Activated CD4-positive, alpha-beta T cell treated with anti-CD3 and anti-CD28 coated beads, Interleukin-2, amount 10 ng/mL, durations not matched to agents 24 days and 14 days (primary cell): Measurements from ENCODE around the gene GPR152. TPM values are rescaled to one million over a fixed set of nuclear protein-coding genes. Genes with fewer than 3 reads are reported as not detected.
A peak's percentile ranks its signal among the peaks of the same experiment; 100 is the strongest.
"Not testable (repeated sequence)": the region's sequence is repeated elsewhere in the genome, so short reads cannot be mapped to it uniquely, and the experiment has no call there.

Experiments used
- DNase-seq: peaks from one replicate; pipeline ENCODE4 v3.0.0; 2022
- H3K27ac Mint-ChIP-seq: one replicate; pipeline ENCODE4 v1.8.0; 2022; ENCODE audit warnings: mild to moderate bottlenecking, mixed read lengths
- H3K27me3 Mint-ChIP-seq: one replicate; pipeline ENCODE4 v1.8.0; 2022; ENCODE audit warnings: mixed read lengths
- H3K36me3 Mint-ChIP-seq: one replicate; pipeline ENCODE4 v1.8.0; 2022; ENCODE audit warnings: low read depth, mild to moderate bottlenecking, mixed read lengths
- H3K4me1 Mint-ChIP-seq: one replicate; pipeline ENCODE4 v1.8.0; 2021; ENCODE audit warnings: mixed read lengths
- H3K4me3 Mint-ChIP-seq: one replicate; pipeline ENCODE4 v1.8.0; 2022; ENCODE audit warnings: mild to moderate bottlenecking, moderate library complexity, mixed read lengths
- H3K9me3 Mint-ChIP-seq: one replicate; pipeline ENCODE4 v1.8.0; 2021; ENCODE audit warnings: mixed read lengths
- intact Hi-C: fragments of 100-400 bp; cut with micrococcal nuclease; formaldehyde crosslinking; loops from one replicate; pipeline ENCODE4 v1.15.1; 2023
- total RNA-seq: library from RNA; stranded (reverse); gene quantifications from 2 replicates; pipeline ENCODE4 v1.2.3, GENCODE V29; 2022

GPR152 gene
- total RNA-seq, 1 donor from 2014 or later: not detected

- Mint-ChIP-seq H3K4me1 (peaks cover 31% of the 10 kb centered on the region), H3K36me3 (peaks cover 20% of the 10 kb centered on the region), H3K27ac (peak overlapping the region; percentile 97), H3K4me3 (peak overlapping the region; percentile 98)
- H3K27me3 Mint-ChIP-seq, DNase-seq, H3K9me3 Mint-ChIP-seq: not testable (repeated sequence)
- intact Hi-C loops: loop anchor here (10.0 kb wide), 1 partner anchor 177 kb away; the partner anchor contains the start of gene NDUFV1
These were observed 25.1 kb downstream of the GPR152 start for GRCh38 chr11:67427364-67427859.

- Mint-ChIP-seq H3K9me3 (no peaks in the 10 kb centered on the region), H3K4me3 (no peak overlapping the region), H3K4me1 (peaks cover 29% of the 10 kb centered on the region), H3K27me3 (no peaks in the 10 kb centered on the region), H3K36me3 (peaks cover 3% of the 10 kb centered on the region), H3K27ac (no peak overlapping the region)
- intact Hi-C loops: loop anchor here (10.0 kb wide), 1 partner anchor 181 kb away; the partner anchor contains the start of gene NDUFV1
- no peak for DNase-seq
These were observed 28.5 kb downstream of the GPR152 start for GRCh38 chr11:67423891-67424613.

GRCh38 chr11:67423466-67423865 lies 29.1 kb downstream of the GPR152 start:
- H3K36me3 Mint-ChIP-seq: peaks cover 3% of the 10 kb centered on the region
- H3K27me3 Mint-ChIP-seq: no peaks in the 10 kb centered on the region
- DNase-seq: no peak
- no peaks in the 10 kb centered on the region for H3K9me3 Mint-ChIP-seq
- intact Hi-C loops: loop anchor here (10.0 kb wide), 1 partner anchor 181 kb away; the partner anchor contains the start of gene NDUFV1
- H3K4me3 Mint-ChIP-seq: no peak overlapping the region
- no peak overlapping the region for H3K27ac Mint-ChIP-seq
- peaks cover 30% of the 10 kb centered on the region for H3K4me1 Mint-ChIP-seq

- peaks cover 2% of the 10 kb centered on the region for H3K27me3 Mint-ChIP-seq
- intact Hi-C loops: loop anchor here (10.0 kb wide), 1 partner anchor 182 kb away; the partner anchor contains the start of gene NDUFV1
- H3K27ac Mint-ChIP-seq: no peak overlapping the region
- H3K4me3 Mint-ChIP-seq: peak overlapping the region; percentile 39
- no peak for DNase-seq
- H3K4me1 Mint-ChIP-seq: peaks cover 30% of the 10 kb centered on the region
- H3K9me3 Mint-ChIP-seq: no peaks in the 10 kb centered on the region
- H3K36me3 Mint-ChIP-seq: no peaks in the 10 kb centered on the region
These were observed 29.6 kb downstream of the GPR152 start for GRCh38 chr11:67422891-67423290.

- Mint-ChIP-seq H3K27ac (peak overlapping the region; percentile 72), H3K27me3 (peaks cover 6% of the 10 kb centered on the region), H3K36me3 (no peaks in the 10 kb centered on the region), H3K9me3 (no peaks in the 10 kb centered on the region), H3K4me3 (peak overlapping the region; percentile 77), H3K4me1 (peaks cover 31% of the 10 kb centered on the region)
- intact Hi-C loops: loop anchor here (1.0 to 10.0 kb wide), 2 partner anchors 20 to 183 kb away; partner anchors contain the start of genes NDUFV1 and PPP1CA
- no peak for DNase-seq
These were observed 31.0 kb downstream of the GPR152 start for GRCh38 chr11:67421430-67422031.

GRCh38 chr11:67420646-67421429 lies 31.7 kb downstream of the GPR152 start:
- intact Hi-C loops: loop anchor here (1.0 to 10.0 kb wide), 2 partner anchors 20 to 184 kb away; partner anchors contain the start of genes NDUFV1 and PPP1CA
- Mint-ChIP-seq H3K36me3 (no peaks in the 10 kb centered on the region), H3K4me3 (peak overlapping the region; percentile 77), H3K27me3 (peaks cover 12% of the 10 kb centered on the region), H3K4me1 (peaks cover 36% of the 10 kb centered on the region), H3K9me3 (no peaks in the 10 kb centered on the region), H3K27ac (peak overlapping the region; percentile 72)
- peak; percentile 99 for DNase-seq

GRCh38 chr11:67420147-67420645 lies 32.3 kb downstream of the GPR152 start:
- Mint-ChIP-seq H3K27ac (peak overlapping the region; percentile 66), H3K4me3 (peak overlapping the region; percentile 77), H3K4me1 (peaks cover 34% of the 10 kb centered on the region), H3K9me3 (no peaks in the 10 kb centered on the region), H3K27me3 (peaks cover 13% of the 10 kb centered on the region), H3K36me3 (no peaks in the 10 kb centered on the region)
- DNase-seq: no peak
- intact Hi-C loops: loop anchor here (10.0 kb wide), 1 partner anchor 185 kb away; the partner anchor contains the start of gene NDUFV1

GRCh38 chr11:67419325-67420049 lies 33.0 kb downstream of the GPR152 start:
- H3K27me3 Mint-ChIP-seq: peaks cover 15% of the 10 kb centered on the region
- no peak overlapping the region for H3K27ac Mint-ChIP-seq
- H3K36me3 Mint-ChIP-seq: no peaks in the 10 kb centered on the region
- no peaks in the 10 kb centered on the region for H3K9me3 Mint-ChIP-seq
- peak overlapping the region; percentile 77 for H3K4me3 Mint-ChIP-seq
- H3K4me1 Mint-ChIP-seq: peaks cover 28% of the 10 kb centered on the region
- no peak for DNase-seq
- intact Hi-C loops: loop anchor here (10.0 kb wide), 1 partner anchor 185 kb away; the partner anchor contains the start of gene NDUFV1

- no peak overlapping the region for H3K27ac Mint-ChIP-seq
These were observed 33.9 kb downstream of the GPR152 start for GRCh38 chr11:67418476-67419281.

GRCh38 chr11:67417425-67417824 lies 35.1 kb downstream of the GPR152 start:
- peaks cover 25% of the 10 kb centered on the region for H3K4me1 Mint-ChIP-seq
- DNase-seq: no peak
- H3K4me3 Mint-ChIP-seq: no peak overlapping the region
- H3K9me3 Mint-ChIP-seq: no peaks in the 10 kb centered on the region
- peaks cover 19% of the 10 kb centered on the region for H3K27me3 Mint-ChIP-seq
- intact Hi-C loops: no loop called here
- no peak overlapping the region for H3K27ac Mint-ChIP-seq
- H3K36me3 Mint-ChIP-seq: no peaks in the 10 kb centered on the region

More at GRCh38 chr11:67418476-67419281, 33.9 kb downstream of the GPR152 start:
- intact Hi-C loops: no loop called here
- H3K27me3 Mint-ChIP-seq: peaks cover 15% of the 10 kb centered on the region
- H3K36me3 Mint-ChIP-seq: no peaks in the 10 kb centered on the region
- no peaks in the 10 kb centered on the region for H3K9me3 Mint-ChIP-seq
- H3K4me3 Mint-ChIP-seq: peak overlapping the region; percentile 68
- H3K4me1 Mint-ChIP-seq: peaks cover 27% of the 10 kb centered on the region
- DNase-seq: no peak

GRCh38 chr11:67416416-67417335 lies 35.9 kb downstream of the GPR152 start:
- intact Hi-C loops: no loop called here
- Mint-ChIP-seq H3K27me3 (peaks cover 19% of the 10 kb centered on the region), H3K27ac (no peak overlapping the region), H3K36me3 (no peaks in the 10 kb centered on the region), H3K9me3 (no peaks in the 10 kb centered on the region), H3K4me3 (peak overlapping the region; percentile 51), H3K4me1 (peaks cover 29% of the 10 kb centered on the region)
- DNase-seq: no peak
